HG03135 (cell line): ENCODE data around the gene FAP.

ENCODE experiments used
- ATAC-seq: cut with Tn5 transposase; IDR thresholded peaks from one replicate; pipeline ENCODE4 v1.9.1; 2021; ENCODE audit warnings: mild to moderate bottlenecking, moderate library complexity; ENCODE audit not compliant: unreplicated experiment

Gene FAP, protein sequence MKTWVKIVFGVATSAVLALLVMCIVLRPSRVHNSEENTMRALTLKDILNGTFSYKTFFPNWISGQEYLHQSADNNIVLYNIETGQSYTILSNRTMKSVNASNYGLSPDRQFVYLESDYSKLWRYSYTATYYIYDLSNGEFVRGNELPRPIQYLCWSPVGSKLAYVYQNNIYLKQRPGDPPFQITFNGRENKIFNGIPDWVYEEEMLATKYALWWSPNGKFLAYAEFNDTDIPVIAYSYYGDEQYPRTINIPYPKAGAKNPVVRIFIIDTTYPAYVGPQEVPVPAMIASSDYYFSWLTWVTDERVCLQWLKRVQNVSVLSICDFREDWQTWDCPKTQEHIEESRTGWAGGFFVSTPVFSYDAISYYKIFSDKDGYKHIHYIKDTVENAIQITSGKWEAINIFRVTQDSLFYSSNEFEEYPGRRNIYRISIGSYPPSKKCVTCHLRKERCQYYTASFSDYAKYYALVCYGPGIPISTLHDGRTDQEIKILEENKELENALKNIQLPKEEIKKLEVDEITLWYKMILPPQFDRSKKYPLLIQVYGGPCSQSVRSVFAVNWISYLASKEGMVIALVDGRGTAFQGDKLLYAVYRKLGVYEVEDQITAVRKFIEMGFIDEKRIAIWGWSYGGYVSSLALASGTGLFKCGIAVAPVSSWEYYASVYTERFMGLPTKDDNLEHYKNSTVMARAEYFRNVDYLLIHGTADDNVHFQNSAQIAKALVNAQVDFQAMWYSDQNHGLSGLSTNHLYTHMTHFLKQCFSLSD

DNA sequence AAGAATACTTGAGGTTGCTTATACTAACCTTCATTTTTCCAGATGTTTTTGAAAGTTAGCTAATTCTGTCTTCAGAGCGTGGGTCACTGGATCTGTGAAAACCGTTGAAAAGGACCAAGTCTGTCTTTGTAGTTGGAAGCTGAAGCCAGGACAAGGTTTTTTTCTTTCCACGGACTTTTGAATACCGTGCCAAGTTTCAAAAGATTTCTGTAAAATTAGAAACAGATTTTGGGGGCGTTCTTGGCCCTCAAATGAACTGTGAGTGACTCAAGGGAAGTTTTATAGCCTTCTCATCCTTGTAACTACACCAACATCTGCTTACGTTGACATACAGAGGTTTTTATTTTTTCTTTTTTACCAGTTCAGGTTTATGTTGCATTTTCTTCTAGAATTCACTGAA lies at the start of gene FAP:
Gene FAP, minus strand, starts transcription at position 152 of the 400 bp plus-strand sequence. Its CDS starts 118 bp downstream, at position 34.
- ATAC-seq: no peak

DNA sequence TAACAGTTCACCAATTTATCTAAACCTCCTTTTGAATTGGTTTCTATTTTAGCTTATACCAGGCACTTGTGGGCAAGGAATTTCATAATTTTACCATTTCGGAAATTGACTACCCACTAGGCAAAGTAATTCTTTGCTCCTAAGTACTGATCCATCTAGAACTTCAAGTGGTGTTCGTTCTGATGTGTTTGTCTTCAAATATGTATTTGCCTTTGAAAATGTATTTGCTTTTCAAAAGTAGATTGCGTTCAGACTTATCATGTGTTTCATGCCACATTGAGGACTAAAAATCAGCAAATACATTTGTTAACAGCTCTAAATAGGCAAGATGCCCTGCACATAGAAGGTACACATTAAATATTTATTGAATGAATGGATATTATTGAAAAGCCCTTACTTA lies 48.5 kb upstream of the FAP start:
- ATAC-seq: no peak

DNA sequence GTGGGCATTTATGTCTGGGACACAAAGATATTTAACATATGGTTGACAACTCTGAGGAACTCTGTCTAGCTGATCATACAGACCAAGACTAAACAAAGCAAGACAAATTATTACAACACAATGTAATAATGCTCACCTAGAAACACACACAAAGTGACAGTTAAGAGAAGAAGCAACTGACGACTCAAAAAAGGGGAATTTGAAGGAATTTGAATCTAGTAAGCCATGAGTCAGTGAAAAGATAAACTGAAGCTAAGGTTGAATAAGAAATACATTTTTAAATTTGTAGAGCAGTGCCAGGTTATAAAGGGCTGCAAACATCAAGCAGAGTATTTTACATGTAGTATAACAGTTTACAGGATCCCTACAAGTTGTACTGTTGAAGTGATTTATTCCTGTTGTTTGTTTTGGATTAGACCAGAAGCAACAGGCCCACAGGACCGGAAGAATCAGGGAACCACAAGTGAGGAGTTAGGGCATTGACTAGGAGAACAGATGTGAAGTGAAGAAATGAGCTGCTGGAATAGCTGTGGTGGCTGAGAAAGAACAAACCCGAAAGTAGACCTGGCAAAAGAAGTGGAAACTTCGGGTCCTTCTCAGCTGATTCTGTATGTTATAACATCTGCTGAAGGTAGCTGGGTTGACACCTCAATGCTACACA lies 39.6 kb upstream of the FAP start:
- ATAC-seq: no peak

DNA sequence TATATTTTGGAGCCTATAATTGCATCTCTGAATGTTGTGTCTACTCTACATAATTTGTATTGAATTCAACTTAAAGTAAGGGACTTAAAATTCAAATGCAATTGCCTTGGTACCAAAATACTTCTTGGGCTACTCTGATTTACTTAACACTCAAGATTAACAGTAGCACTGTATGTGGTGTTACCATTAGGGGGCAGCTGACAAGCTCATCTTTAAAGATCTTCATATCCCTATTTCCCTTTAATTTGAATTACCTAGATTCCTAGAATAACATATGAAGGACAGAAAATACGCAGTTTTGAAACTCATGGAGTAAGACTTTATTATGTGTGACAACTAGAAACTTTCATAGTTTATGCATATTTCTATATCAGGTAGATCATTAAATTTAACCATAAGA lies 37.4 kb upstream of the FAP start:
- no peak for ATAC-seq

DNA sequence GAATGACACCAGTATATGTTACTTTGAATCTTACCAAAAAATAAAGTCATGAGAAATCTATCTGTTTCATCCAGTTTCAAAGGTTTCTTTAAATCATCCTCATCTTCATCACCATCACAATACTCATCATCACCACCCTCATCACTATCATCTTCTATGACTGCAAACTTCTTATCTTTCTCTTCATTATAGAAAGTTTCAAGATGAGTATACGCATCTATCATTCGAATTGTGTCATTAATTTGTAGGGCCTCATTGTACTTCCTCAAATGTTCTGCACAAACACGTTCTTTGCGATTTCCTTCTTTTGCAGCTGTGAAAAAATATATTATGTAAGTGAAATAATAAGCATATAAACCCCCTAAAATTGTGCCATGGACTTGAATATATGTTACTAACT lies 34.1 kb upstream of the FAP start:
- no peak for ATAC-seq

DNA sequence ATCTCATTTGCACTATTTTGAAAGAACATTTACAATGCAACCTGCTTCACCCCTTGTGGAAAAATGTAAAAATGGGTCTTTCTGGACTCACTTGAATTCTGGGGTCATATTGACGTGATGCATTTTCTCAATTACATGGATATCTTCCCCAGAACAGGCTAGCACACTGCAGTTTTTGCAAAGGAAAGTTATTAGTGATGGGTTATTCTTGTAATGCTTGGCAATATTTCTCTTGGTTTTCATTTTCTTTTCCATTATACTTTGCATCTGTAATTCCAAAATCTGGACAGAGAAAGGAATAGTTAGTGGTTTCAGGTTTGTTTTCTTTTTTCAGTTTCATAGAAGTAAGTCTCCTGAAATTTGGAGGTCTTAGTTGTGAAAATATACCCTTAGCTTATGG lies 24.8 kb upstream of the FAP start:
- ATAC-seq: no peak

DNA sequence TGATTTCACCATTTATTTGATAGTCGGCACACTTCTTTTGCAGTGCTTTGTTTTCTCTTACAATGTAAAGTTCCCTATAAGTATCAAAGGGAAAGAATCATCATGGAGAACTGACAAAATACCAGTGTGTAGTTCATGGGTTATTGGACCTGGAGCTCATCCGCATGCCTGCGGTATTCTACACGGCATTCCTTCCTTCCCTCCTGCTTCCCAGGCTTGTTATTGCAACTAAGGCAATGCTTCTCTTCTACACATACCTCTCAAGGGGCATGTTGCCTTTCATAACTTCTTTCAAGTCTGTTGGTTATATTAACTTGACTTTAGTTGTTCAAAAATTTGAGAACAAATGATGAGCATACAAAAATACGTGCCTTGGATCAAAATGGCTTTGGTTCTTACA lies 24.3 kb upstream of the FAP start:
- ATAC-seq: no peak

DNA sequence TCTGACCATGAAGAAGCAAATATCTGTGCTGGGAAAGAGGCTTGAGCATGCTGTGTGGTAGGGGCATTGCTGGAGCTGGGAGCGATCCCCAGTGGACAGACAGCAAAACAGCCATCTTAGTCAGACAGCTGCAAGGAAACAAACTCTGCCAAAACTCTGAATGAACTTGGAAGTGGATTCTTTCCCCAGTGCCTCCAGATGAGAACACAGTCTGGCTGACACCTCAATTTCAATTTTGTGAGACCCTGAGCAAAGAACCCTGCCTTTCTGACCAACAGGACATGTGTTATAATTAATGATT lies 23.2 kb upstream of the FAP start:
- no peak for ATAC-seq

DNA sequence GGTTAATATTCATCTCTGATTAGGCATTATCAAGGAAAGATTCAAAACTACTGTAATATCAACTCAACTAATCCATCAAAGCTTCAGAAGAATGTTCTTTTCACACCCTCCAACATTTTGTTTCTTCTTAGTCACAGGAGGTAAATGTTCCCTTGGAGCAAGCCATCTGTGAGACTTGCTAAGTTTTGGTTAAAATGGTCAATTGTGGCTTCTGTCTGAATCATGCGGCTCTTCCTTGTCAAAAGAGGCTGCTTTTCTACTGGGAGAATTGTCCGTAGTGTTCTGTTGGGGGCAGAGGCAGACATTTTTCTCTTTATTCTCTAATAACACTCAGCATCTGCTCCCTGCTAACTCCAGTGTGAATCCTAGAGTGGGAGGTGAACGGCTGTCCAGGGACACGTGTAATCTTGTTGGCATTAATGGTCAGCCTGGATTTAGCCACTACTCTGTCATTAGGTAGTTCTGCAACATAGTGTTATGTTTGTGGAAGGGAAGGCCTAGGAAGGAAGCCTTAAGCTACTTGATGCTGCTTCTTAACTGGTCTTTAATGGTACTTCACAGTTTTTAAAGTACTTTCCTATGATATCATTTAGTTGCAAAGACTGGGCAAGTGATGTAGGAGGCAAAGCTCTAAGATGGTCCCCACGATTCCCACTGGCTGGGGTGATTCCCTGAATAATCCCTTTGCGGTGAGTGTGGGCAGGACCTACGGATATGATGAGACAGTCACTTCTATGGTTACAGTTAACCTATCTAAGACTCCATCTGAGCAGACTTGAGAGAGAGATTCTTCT lies 22.6 kb upstream of the FAP start:
- no peak for ATAC-seq

DNA sequence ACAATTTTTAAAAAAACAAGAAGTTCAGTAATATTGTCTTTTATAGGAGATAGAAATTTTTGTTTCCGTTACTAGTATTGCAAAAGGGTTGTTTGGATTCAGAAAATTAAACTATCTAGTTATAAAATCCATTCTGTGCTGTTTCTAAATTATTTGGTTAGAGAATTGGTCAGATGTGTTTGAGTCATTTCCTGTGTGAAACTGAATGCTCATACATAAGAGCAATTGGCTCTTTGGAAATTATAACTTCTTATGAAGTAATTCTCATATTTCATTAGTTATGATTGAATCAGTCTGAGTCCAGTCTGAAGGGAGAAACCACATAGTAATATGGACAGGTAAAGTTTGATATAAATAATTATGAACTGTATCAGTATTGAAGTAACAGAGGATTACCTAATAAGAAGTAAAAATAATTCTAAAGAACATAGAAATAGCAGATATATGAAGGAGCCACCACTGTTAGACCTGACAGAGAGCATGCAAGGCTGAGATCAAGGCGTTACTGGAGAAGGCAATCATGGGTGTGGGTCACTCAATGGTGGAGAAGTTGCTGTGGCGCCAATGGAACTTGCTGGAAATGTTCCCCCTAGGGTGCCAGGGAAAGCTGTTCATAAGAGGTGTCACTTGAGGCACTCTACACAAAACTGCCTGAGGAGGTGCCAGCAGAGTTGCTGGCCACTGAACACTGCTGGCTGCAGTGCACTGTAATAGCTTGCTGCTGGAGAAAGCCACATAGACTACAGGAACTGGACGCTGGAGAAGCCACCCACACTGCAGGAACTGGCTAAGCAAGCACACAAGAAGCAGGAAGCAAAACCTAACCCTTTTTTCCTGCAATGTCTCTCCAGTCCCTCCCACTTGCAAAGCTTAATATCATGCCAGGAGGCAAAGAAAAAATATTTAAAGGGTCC lies 18.0 kb upstream of the FAP start:
- peak; percentile 62 for ATAC-seq

DNA sequence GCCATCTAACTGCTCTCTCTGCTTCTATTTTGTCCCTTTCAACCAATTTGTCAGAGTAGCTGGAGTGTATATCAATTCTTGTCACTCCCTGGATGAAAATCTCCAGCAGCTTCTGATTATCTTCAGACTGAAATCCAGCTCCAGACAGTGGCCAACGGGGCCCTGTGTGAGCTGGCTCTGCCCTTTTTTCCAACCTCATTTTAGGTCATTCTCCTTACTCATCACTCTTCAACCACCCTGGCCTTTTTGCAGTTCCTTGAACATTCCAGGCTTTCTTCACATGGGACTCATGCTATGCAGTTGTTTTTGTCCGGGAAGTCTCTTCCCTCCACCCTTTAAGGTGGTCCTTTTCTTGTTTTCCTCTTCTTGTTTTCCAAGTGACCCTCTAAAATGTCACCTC lies 15.4 kb upstream of the FAP start:
- no peak for ATAC-seq

DNA sequence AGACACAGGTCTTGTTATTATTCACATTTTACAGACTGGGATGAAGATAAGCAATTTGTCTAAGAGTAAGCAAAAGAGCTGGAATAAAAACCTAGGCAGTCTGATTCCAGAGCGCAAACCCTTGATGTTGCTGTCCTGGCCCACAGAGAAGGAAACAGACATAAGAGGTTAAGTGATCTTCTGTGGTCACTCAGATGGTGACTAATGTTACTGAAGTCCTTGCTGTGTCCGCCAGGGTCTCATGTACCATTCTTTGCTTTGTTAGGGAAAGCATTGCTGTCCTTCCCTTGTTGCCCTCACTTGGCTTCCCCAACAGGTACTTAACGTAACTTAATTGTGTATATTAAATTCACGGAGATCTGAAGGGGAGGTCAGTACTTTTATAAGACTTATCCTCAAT lies 14.9 kb upstream of the FAP start:
- no peak for ATAC-seq

DNA sequence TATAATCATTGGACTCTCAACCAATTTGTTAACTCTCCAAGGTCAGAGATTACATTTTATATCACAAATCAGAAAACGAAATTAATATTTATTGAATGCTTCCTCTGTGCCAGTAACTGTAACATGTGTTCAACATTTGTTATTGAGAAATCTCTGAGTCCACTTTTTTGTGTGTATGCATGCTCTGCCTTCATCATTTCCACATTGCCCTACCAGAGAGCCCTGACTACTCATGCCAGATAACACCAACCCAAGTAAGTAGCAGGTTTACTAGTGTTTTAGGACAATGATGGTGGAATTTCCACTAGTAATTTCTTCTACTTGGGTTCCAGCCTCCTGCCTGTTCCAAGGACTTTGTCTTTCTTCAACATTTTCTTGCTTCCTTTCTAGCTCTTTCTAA lies 14.2 kb upstream of the FAP start:
- ATAC-seq: no peak

DNA sequence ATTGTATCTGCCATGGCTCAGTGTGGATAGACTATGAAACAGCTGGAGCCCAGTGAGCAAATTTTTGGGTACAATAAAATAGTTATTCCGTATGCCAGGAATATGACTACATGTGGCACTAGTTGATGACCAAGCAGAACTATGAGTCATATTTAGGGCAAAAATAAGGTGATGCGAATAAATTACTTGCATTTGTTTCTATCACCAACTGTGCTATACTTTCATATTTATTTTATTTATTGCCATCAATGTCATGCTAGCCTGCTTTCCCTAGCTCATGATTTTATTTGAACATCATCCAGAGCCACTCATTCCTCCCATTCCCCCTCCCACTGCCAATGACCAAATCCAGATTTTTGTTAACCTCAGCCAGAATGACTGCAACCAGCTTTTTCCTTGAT lies 13.3 kb upstream of the FAP start:
- ATAC-seq: no peak

DNA sequence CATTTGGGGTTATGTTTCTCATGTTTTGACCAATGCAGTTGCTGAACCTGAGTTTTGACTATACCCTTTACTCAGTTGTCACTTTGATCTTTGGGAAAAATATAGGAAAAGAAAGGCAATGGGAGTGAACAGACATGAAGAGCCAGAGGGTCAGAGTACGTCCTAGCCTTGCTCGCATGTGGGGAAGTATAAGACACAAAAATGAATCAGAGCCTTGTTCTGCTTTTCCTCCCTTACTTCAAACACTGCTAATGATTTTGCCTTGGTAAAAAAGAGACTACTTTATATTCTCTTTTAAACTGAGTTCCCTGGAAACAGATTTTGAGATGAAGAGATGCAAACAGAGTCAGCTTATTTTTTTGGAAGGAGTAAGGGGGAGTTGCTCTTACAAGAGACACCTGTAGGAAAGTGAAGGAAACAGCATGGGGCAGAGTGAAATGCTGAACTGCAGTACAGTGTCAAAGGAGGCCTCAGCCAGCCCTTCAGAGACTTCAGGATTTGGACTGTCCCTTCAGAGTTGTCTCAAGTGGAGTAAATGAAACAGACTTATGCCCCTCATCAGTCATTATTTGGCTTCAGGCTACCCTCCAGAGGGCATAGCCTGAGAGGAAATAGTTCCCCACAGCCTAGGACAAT lies 11.1 kb upstream of the FAP start:
- no peak for ATAC-seq

DNA sequence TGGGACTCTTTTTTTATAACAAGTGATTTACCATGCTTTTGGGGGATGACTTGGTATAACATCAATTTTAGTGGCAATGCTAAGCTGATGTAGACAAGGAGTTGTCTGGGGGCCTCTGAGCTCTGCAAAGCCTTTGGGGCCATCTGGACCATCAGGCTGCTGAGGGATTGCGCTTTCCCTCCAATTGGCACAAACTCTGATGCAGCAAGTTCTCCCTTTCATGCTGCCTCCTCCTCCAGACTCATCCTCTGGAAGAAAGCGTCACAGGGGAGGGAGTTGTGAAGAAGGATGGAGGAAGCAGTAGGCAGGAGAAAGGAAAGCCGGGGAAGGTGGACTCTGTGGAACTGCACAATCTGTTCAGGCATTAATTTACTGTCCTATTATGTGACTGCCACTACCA lies 10.2 kb upstream of the FAP start:
- ATAC-seq: no peak

DNA sequence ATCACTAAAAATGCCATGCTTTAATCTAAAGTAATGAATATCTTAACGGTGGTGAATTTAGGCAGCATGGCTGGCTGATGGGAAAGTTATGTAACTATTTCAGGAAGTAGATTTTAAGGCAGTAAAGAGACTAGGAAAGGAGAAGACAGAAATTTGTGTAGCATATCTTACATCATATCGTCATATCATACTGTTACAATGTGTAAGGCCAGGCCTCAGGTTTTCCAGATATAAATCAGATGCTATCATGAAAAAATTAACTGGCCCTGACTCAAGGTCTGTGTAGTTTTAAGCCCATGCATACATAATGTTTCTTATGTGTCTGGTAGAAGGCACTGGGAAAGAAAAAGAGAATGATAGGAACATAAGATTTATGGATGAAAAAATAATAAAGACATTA lies 8.9 kb upstream of the FAP start:
- ATAC-seq: no peak

DNA sequence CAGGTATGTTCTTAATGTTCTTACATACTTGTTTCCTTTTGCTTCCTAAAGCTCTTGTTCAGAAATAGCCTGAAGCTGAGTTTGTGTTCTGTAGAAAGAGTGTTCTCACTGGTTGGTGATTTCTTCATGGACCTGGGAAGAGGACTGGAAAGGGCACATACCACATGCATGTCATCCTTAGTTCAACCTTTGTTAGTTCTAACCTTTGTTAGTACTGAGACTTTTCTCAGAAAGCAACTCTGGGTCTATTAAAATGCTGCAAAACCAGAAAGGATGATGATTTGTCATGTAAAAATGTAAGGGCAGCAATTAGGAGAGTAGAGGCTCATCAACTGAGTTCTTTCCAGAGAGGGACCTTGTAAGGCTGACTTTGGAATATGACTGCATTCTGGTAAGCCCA lies 2.5 kb upstream of the FAP start:
- no peak for ATAC-seq

DNA sequence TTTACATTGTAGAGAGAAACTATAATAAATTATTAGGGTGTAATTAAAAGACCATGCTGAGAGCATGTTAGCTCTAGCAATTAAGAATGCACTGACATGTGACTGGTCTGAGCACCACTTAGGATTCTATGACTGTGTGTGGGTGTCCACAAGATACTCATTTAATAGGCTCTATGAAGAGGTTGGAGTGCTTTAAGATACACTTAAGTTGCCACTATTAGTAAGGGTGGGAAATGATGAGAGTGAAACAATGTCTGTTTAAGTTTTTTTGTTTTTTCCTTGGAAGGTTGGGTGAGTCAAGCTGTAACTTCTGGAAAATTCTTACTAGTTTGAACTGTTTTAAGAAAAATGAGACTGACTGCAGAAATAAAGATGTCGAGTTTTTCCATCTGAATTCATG lies 1.8 kb upstream of the FAP start:
- no peak for ATAC-seq

DNA sequence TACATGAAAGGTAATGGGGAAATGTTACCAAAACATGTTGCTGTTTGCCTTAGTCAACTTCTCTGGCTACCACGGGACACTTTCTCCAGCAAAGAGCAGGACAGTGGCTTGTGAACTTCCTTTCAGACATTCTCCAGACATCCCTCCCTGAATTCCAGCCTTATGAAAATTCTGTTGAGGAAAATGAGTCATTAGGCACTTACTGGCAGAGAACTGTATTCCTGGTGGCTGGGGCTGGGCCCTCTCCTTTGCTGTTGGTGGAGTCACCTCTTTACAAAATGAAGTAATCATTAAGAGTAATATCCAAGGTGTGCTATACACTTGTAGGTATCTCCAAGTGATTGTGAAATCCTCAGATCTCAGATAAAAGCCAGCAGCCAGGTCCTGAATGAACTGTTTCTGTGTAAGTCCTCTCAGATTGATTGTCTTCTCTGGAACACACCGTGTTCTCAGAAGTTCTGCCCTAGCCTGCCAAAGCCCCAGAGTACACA lies 1.3 kb upstream of the FAP start:
- no peak for ATAC-seq
